NCI-H1417 (cell line): Measurements from ENCODE around the gene KIF22.
"Not testable (repeated sequence)": the region's sequence is repeated elsewhere in the genome, so short reads cannot be mapped to it uniquely, and the experiment has no call there.

Experiments
- DNase-seq, 3 experiments: peaks; one replicate each; lab custom pipeline; 2025; lab: John Stamatoyannopoulos, UW

The KIF22 gene

DNA sequence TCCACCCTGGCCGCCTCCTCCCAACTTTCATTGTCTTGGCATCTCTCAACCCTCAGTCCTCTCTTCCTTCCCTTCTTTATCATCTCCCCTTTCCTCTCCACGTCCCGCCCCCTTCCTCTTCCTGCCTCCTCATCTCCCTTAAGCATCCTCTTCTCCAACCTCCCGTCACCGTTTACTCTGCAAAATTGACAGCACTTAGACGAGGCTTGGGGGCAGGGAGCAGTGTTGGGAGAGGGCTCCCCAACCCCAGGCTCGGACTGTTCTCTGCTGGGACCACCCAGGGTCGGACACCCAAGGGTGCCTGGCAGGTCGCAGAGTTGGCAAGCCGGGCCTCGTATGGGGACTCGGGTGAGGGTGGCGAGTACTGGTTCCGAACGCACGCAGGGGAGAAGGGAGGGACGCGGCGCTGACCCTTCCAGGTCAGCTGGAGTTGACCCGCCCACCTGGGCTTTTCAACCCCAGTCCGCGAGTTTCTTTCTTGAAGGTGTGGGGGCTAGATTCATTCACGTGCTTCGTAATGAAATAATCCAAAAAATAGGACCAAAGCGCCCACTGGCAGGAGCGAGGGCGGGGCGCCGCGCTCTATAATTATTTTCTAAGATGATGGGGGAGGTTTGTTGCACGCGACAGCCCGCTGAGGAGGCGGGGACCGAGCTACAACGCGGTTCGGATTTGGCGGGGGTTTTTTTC, 24.6 kb downstream of the KIF22 start:
- DNase-seq = peak; percentile 6 to 91 (median 72)

GRCh38 chr16:29815793-29816693, 25.5 kb downstream of the KIF22 start, which contains the start of gene PAGR1:
PAGR1 (plus strand) TSS chr16:29816152; CDS start chr16:29816526, 374 bp downstream.
- DNase-seq = peak; percentile 96 to 99 (median 97)

- DNase-seq = peak; percentile 34 to 84 (median 81)
Observed at GRCh38 chr16:29816694-29817441, 26.3 kb downstream of the KIF22 start.

DNA sequence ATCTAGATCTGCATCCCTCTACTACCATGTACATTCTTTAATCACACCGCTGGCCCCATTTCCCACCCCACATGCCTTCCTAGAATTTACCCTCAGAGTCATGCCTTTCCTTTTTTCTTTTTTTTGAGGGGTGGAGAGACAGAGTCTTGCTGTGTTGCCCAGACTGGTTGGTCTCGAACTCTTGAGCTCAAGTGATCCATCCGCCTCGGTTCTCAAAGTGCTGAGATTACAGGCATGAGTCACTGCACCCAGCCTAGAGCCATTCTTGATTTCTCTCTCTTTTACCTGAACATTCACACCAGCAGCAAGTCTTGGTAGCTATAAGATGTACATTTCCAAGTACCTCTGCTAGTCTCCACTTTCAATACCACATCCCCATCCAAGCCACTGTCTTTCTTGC, 27.5 kb downstream of the KIF22 start:
- no peak for DNase-seq

DNA sequence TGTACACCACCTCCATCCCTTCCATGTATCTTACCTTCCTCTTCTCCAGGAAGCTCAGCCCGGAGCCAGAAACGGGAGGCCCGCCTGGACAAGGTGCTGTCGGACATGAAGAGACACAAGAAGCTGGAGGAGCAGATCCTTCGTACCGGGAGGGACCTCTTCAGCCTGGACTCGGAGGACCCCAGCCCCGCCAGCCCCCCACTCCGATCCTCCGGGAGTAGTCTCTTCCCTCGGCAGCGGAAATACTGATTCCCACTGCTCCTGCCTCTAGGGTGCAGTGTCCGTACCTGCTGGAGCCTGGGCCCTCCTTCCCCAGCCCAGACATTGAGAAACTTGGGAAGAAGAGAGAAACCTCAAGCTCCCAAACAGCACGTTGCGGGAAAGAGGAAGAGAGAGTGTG, 29.0 kb downstream of the KIF22 start:
- DNase-seq = no peak

- DNase-seq = peak in 2 of 3 experiments; percentile 8 to 34
Observed at GRCh38 chr16:29820271-29820701, 29.7 kb downstream of the KIF22 start, which contains the start of gene MVP. MVP (plus strand) TSS chr16:29820462; CDS start chr16:29830550, 10,088 bp downstream.

DNA sequence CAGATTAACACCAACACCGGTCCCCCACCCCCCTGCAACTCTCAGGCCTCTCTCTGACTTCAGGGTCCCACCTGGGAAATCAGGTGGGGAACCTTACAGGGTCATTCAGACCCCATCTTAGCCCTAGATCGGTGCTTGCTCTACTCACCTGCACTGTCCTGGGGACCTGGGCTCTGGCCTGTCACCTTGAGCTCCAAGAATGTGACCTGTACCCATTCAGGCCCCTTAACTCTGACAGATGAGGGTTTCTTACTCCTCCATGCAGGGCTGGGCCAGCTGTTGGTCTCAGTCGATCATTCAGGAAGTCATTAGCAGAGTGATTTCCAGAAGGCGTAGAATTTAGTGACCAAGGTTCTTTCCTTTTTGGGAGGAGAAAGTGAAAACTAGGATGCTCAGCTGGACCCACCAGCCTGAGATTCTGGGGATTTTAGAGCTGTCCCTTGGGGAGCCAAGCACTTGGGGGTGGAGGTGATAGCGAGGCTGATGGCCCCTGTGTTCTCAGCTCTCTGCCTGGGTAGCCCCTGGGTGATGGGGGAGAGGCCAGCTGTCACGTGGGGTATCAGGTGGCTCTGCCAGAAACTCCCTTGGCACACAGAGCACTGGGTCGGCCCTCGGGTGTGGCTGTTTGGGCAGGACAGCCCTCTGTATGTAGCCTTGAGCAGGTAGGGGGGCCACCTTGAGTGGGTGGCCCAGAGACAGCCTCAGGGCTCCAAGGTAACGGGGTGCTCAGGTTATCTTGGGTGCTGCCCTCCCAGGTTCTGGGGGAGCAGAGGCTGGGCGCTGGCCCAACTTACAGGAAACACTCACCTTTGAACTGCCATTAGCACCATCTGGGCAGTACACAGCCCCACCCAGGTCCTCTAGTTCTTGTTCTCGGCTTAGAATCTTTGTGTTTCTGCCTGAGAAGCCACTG, 30.4 kb downstream of the KIF22 start:
- no peak for DNase-seq

DNA sequence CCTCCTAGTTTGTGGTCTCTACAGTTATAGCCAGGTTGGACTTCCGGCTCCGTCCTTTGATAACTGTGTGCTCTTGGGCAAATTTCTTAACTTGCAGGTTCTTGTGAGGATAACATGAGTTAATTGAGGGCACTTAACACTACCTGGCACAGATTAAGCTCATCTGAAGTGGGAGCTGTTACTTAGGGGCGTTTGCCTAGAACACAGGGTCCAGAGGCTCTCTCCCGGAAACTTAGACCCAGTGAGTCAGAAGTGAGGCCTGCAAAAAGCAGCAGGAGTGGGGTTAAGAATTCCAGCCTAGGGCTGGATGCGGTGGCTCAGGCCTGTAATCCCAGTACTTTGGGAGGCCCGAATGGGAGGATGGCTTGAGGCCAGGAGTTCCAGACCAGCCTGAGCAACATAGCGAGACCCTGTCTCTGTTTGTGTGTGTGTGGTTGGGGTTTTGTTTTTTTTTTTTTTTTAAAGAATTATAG, 31.1 kb downstream of the KIF22 start:
- no peak for DNase-seq

DNA sequence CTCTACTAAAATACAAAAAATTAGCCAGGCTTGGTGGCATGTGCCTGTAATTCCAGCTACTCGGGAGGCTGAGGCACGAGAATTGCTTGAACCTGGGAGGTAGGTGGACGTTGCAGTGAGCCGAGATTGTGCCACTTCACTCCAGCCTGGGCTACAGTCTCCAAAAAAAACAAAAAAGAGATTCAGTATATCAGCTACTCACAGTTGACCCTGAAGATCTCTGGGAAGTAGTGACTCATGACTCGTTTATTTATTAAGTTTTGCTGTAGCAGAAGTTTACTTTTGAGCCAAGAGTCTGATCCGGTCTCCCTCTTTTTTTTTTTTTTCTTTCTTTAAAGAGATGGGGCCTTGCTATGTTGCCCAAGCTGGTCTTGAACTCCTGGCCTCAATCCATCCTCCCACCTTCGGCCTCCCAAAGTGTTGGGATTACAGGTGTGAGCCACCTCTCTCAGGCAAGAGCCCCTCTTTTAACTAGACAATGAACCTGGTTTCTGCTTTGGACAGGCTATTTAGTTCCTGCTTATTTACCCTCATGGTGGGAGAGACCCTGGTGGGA, 34.1 kb downstream of the KIF22 start:
- no peak for DNase-seq

DNA sequence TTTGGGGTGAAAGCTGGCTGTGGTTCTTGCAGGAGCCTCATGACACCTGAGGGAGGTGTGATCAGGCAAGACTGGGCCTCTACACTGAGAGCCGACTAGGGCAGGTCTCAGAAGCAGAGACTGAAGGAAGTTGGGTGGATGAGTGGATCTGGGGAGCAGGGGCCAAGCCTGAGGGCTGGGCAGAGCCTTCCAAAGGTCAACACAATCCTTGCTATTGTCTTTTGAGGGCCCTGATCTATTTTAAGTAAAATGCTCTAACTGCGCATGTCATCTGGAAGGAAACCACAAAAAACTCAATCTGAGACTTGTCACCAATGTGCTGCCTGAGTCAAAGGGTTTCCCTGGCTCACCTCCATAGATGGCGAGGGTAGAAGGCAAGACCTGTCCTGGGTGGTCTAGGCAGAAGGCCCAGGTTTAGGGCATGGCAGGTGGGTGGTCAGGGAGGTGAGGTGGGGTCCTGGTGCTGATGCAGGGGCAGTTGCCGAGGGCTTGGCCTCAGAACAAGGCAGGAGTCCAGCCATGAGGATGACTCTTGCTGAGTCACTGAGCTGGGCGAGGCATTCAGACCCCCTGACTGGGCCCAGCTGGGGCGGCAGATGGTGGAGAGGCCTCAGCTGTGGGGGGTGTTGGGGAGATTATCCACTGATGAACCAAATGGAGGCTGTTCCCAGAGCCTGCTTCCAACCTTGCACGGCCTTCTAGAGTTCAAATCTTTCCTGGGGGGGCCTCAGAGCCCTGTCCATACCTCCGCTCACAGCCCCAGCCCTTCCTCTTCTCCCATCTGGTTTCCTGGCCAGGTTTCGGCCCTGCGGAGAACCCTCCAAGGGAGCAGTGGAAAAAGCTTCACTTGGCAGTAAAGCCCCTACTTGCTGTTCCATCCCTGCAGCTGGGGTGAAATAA, 34.8 kb downstream of the KIF22 start:
- no peak for DNase-seq

GRCh38 chr16:29826342-29826695, 35.8 kb downstream of the KIF22 start:
- no peak for DNase-seq

DNA sequence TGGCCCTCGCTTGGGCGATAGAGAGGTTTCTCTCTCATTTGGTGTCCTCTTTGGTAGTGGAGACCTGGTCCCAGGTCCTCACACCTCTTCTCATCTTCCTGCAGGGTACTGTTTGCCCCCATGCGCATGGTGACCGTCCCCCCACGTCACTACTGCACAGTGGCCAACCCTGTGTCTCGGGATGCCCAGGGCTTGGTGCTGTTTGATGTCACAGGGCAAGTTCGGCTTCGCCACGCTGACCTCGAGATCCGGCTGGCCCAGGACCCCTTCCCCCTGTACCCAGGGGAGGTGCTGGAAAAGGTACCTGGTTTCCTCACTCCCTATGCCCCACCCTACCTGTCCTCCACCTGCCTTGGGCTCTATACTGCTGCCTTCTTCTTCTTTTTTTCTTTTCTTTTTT, 40.2 kb downstream of the KIF22 start:
- DNase-seq = no peak

DNA sequence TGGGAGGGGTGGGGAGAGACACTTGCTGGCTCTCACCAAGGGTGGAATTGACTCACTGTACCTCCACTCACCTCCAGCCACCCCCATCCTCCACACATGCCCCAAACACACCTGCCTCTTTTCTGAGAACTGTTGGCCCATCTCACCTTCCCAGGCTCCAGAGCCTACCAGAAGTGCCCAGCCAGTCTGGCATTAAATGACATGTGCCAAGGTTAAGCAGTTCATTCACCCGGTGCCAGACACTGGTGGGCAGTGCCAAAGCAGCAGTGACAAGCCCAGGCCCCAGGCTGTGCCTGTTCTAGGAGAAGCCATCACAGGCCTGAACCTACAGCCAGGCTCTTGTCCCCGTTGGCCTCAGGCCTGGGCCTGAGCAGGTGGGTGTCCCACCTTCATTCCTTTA, 40.9 kb downstream of the KIF22 start:
- DNase-seq = no peak

GRCh38 chr16:29833219-29833618, 42.7 kb downstream of the KIF22 start:
- not testable (repeated sequence) for DNase-seq

GRCh38 chr16:29834079-29834478, 43.5 kb downstream of the KIF22 start:
- no peak for DNase-seq

DNA sequence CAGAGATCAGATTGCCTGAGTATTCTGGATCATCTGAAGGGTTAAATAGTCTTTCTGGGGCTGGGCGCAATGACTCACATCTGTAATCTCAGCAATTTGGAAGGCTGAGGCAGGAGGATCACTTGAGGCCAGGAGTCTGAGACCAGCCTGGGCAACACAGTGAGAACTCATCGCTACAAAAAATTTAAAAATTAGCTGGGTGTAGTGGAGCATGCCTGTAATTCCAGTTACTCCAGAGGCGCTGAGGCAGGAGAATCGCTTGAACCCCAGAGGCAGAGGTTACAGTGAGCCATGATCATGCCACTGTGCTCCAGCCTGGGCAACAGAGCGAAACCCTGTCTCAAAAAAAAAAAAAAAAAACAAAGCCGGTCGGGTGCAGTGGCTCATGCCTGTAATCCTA, 45.4 kb downstream of the KIF22 start:
- DNase-seq = no peak

DNA sequence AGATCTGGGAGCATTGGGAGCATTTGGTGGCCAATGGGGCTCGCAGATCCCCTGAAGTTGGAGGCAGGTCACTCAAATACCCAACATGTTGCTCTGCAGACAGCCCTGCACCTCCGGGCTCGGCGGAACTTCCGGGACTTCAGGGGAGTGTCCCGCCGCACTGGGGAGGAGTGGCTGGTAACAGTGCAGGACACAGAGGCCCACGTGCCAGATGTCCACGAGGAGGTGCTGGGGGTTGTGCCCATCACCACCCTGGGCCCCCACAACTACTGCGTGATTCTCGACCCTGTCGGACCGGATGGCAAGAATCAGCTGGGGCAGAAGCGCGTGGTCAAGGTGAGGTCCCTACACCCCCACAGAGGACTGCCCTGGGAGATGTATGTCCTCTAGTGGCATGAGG, 46.1 kb downstream of the KIF22 start:
- DNase-seq = no peak

- DNase-seq = no peak
Observed at GRCh38 chr16:29837841-29838240, 47.3 kb downstream of the KIF22 start.

- no peak for DNase-seq
Observed at GRCh38 chr16:29839822-29840221, 49.3 kb downstream of the KIF22 start.

GRCh38 chr16:29840240-29840639, 49.7 kb downstream of the KIF22 start:
- DNase-seq = no peak
